ENCODE data around the gene ERC1.

- TF ChIP-seq KLF1 (tag by site-specific recombination; IDR thresholded peaks at IDR 0.05) = no peak
- TF ChIP-seq MEIS1 (CRISPR knock-in tag; IDR thresholded peaks at IDR 0.05; ENCODE audit: borderline replicate concordance) = no peak
- no peak for TF ChIP-seq CTCF (tag by site-specific recombination; IDR thresholded peaks at IDR 0.05)
- no peak for TF ChIP-seq ZNF530 (tag by site-specific recombination; IDR thresholded peaks at IDR 0.05; ENCODE audit: low read depth)
- no peak for TF ChIP-seq ZNF362 (tag by site-specific recombination; IDR thresholded peaks at IDR 0.05)
- TF ChIP-seq ZNF549 (tag by site-specific recombination; IDR thresholded peaks at IDR 0.05) = no peak
- no peak for TF ChIP-seq PBX3 (CRISPR knock-in tag; IDR thresholded peaks at IDR 0.05)
- no peak for TF ChIP-seq ZNF350 (tag by site-specific recombination; IDR thresholded peaks at IDR 0.05)
- TF ChIP-seq ZFHX2 (tag by site-specific recombination; conservative IDR thresholded peaks at IDR 0.05) = no peak
- no peak for TF ChIP-seq TCF7L2 (IDR thresholded peaks at IDR 0.05; ENCODE audit: borderline replicate concordance, low read depth, low read length)
- TF ChIP-seq ZNF623 (tag by site-specific recombination; IDR thresholded peaks at IDR 0.05) = no peak
- no peak for TF ChIP-seq EGR2 (tag by site-specific recombination; IDR thresholded peaks at IDR 0.05; ENCODE audit: low read depth)
Observed at GRCh38 chr12:1203735-1204019, 212.7 kb downstream of the ERC1 start.
